ENCODE results near the gene ATP9B.

ATP9B gene

DNA sequence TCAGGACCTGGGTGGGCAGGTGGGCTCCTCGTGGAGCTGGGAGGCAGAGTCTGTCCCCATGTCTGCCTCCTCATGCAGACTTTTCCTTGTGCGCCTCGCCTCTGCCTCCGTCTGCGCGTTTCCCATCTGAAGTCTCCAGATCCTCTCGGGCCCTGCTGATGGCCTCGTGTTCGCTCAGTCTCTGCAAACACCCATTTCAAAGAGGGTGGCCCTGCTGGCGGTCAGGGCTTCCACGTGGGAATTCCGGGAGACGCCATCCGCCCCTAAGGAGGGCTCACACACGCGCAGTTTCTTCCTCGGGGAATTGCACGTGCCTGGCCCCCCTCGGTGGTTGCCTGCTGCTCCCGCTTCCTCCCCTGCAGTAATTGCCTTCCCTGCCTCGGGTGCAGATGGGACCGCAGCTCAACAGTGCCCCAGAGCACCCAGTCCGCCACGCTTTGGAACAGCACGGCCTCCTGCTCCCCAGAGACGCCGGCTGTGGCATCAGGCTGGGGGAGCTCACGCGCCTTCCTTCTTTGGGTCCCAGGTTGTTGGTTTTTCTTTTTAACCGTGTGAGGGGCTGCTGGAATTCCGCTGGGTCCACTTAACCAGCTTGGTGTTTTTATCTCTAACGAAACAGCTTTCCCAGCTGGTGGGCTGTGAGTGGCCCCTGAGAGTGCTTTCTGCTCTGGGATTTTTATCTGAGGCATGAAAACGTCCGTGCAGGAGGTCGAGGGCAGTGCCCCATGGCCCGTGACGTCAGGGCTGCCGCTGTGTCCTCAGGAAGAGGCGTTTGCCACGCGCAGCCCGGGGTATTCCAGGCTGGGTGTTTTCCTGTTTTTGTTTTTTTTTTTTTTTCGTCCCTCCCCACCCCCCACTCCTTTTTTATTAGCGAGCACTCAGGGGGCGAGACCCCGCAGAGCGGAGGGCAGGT, 342.7 kb downstream of the ATP9B start:
- H3K4me3 ChIP-seq (ENCODE audit: control insufficient read depth, low read depth, low read length), result no peak overlapping the region
- no peak for DNase-seq (ENCODE audit: low read depth)
- TF ChIP-seq, protein P1, sequence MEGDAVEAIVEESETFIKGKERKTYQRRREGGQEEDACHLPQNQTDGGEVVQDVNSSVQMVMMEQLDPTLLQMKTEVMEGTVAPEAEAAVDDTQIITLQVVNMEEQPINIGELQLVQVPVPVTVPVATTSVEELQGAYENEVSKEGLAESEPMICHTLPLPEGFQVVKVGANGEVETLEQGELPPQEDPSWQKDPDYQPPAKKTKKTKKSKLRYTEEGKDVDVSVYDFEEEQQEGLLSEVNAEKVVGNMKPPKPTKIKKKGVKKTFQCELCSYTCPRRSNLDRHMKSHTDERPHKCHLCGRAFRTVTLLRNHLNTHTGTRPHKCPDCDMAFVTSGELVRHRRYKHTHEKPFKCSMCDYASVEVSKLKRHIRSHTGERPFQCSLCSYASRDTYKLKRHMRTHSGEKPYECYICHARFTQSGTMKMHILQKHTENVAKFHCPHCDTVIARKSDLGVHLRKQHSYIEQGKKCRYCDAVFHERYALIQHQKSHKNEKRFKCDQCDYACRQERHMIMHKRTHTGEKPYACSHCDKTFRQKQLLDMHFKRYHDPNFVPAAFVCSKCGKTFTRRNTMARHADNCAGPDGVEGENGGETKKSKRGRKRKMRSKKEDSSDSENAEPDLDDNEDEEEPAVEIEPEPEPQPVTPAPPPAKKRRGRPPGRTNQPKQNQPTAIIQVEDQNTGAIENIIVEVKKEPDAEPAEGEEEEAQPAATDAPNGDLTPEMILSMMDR (conservative IDR thresholded peaks at IDR 0.05; ENCODE audit: control insufficient read depth, insufficient read depth, low read depth, low read length), result no peak

DNA sequence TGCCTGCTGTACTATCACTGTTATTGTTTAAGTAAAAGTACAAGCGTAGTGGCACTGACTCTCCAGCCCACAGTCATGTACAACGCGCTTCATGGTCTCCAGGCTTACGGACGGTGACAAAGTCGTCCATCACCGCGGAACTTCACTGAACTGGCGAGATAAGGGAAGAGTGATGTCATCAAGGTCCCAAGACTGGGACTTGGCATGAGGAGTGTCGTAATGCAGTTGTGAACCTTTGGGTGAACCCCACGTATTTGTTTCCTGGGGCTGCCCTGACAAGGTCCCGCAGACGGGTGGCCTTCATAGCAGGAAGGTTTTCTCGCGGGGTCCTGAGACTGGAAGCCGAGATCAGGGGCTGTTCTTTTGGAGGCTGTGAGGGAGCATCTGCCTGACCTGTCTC, 343.8 kb downstream of the ATP9B start:
- TF ChIP-seq, protein P1 (conservative IDR thresholded peaks at IDR 0.05; ENCODE audit: control insufficient read depth, insufficient read depth, low read depth, low read length), result no peak
- DNase-seq (ENCODE audit: low read depth), result no peak
- no peak overlapping the region for H3K4me3 ChIP-seq (ENCODE audit: control insufficient read depth, low read depth, low read length)

DNA sequence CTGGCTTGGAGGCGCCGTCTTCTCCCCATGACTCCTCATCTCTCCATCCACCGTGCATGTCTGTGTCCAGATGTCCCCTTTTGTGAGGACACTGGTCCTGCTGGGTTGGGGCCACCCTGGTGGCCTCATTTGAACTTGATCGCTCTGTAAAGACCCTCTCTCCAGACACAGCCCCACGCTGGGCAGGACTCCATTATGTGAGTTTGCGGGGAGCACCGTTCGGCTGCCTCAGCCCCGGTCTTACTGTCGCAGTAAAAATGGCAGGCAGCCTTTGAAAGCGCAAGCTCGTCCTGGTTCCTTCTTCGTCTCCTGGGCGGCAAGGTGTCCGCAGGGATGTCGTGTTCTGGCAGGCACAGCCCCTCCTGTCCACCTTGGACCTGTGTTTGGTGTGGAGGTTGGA, 344.2 kb downstream of the ATP9B start:
- TF ChIP-seq, protein P1 (conservative IDR thresholded peaks at IDR 0.05; ENCODE audit: control insufficient read depth, insufficient read depth, low read depth, low read length), result no peak
- no peak overlapping the region for H3K4me3 ChIP-seq (ENCODE audit: control insufficient read depth, low read depth, low read length)
- no peak for DNase-seq (ENCODE audit: low read depth)

- TF ChIP-seq, protein P1 (conservative IDR thresholded peaks at IDR 0.05; ENCODE audit: control insufficient read depth, insufficient read depth, low read depth, low read length), result no peak
- DNase-seq (ENCODE audit: low read depth), result no peak
- no peak overlapping the region for H3K4me3 ChIP-seq (ENCODE audit: control insufficient read depth, low read depth, low read length)
Observed at GRCh38 chr18:79413901-79414300, 344.7 kb downstream of the ATP9B start.

- no peak for DNase-seq (ENCODE audit: low read depth)
- TF ChIP-seq, protein P1 (conservative IDR thresholded peaks at IDR 0.05; ENCODE audit: control insufficient read depth, insufficient read depth, low read depth, low read length), result no peak
Observed at GRCh38 chr18:79416022-79416676, 347.0 kb downstream of the ATP9B start.

DNA sequence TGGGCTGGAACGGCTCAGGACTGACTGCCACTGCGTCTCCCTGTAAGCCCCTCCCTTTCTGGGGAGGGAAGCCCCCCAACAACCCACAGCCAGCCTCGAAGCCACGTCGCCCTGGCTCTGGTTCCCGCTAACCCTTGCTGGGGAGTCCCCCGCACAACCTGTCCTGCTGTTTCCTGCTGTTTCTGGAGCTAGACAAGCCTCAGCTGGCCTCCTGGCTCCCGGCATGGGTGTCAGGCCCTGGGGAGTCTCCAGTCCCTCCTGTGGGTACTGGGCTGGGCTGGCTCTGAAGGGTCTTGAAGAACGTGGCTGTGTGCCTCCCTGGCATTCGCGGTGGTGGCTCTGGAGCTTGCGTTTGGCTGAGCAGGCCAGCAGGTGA, 347.5 kb downstream of the ATP9B start:
- DNase-seq (ENCODE audit: low read depth), result no peak
- H3K4me3 ChIP-seq (ENCODE audit: control insufficient read depth, low read depth, low read length), result no peak overlapping the region
- TF ChIP-seq, protein P1 (conservative IDR thresholded peaks at IDR 0.05; ENCODE audit: control insufficient read depth, insufficient read depth, low read depth, low read length), result no peak

More at GRCh38 chr18:79416022-79416676, 347.0 kb downstream of the ATP9B start:
- no peak overlapping the region for H3K4me3 ChIP-seq (ENCODE audit: control insufficient read depth, low read depth, low read length)
